GM12878 (cell line): ENCODE data around the gene INO80B. TPM values are rescaled to one million over a fixed set of nuclear protein-coding genes. Genes with fewer than 3 reads are reported as not detected.
A peak's percentile ranks its signal among the peaks of the same experiment; 100 is the strongest.

Source experiments
- ATF7 ChIP-seq: fragments of 450-650 bp; IDR thresholded peaks from 2 replicates; pipeline ENCODE4 v1.6.1; 2016; ENCODE audit warnings: low read depth, mild to moderate bottlenecking
- BCLAF1 ChIP-seq: fragments of 450-650 bp; IDR thresholded peaks from 2 replicates; pipeline ENCODE4 v1.6.1; 2017; ENCODE audit warnings: antibody characterized with exemption, mild to moderate bottlenecking, moderate library complexity
- BHLHE40 ChIP-seq, 2 experiments: fragments of 450-650 bp in 1 of 2; IDR thresholded peaks; 2 replicates each; pipeline ENCODE4 v1.6.1; 2011 to 2017; ENCODE audit warnings: low read depth in 2 of 2, borderline replicate concordance in 1 of 2, improper control_type of control experiment in 1 of 2, low read length in 1 of 2, mild to moderate bottlenecking in 1 of 2
- CBX5 ChIP-seq: sonication (generic); IDR thresholded peaks from 2 replicates; pipeline ENCODE4 v1.6.1; 2016; ENCODE audit warnings: low read depth, moderate library complexity, mild to moderate bottlenecking, inconsistent platforms
- CHD4 ChIP-seq: fragments of 200-600 bp; sonication (generic); IDR thresholded peaks from 2 replicates; pipeline ENCODE4 v1.6.1; 2016; ENCODE audit warnings: mild to moderate bottlenecking
- E2F4 ChIP-seq: IDR thresholded peaks from 2 replicates; pipeline ENCODE4 v1.6.1; 2012; ENCODE audit warnings: low read depth, low read length, improper control_type of control experiment
- EGR1 ChIP-seq, 2 experiments: IDR thresholded peaks; 1 replicate in 1 of 2; 2 replicates in 1 of 2; pipeline ENCODE4 v1.6.1; 2011 to 2012; ENCODE audit warnings: low read depth in 2 of 2, low read length in 2 of 2, borderline replicate concordance in 1 of 2, mild to moderate bottlenecking in 1 of 2, moderate library complexity in 1 of 2
- EP300 ChIP-seq, 2 experiments: fragments of 150-350 bp in 1 of 2; IDR thresholded peaks; 2 replicates each; pipeline ENCODE4 v1.6.1; 2011 to 2012; ENCODE audit warnings: low read depth in 2 of 2, low read length in 2 of 2, borderline replicate concordance in 1 of 2, improper control_type of control experiment in 1 of 2, inconsistent platforms in 1 of 2; ENCODE audit not compliant: control insufficient read depth in 1 of 2
- HCFC1 ChIP-seq: fragments of 150-350 bp; IDR thresholded peaks from 2 replicates; pipeline ENCODE4 v1.6.1; 2014; ENCODE audit warnings: low read length
- JUND ChIP-seq: IDR thresholded peaks from 2 replicates; pipeline ENCODE4 v1.6.1; 2012; ENCODE audit warnings: low read depth, mild to moderate bottlenecking, low read length, improper control_type of control experiment, moderate library complexity
- KDM1A ChIP-seq: fragments of 200-600 bp; sonication (generic); IDR thresholded peaks from 2 replicates; pipeline ENCODE4 v1.6.1; 2016; ENCODE audit warnings: borderline replicate concordance
- NFXL1 ChIP-seq: fragments of 450-650 bp; IDR thresholded peaks from 2 replicates; pipeline ENCODE4 v1.6.1; 2017; ENCODE audit warnings: antibody characterized with exemption, mild to moderate bottlenecking, borderline replicate concordance
- PML ChIP-seq: IDR thresholded peaks from 2 replicates; pipeline ENCODE4 v1.6.1; 2012; ENCODE audit warnings: low read length, inconsistent platforms
- POLR2A ChIP-seq: IDR thresholded peaks from 2 replicates; pipeline ENCODE4 v1.6.1; 2011; ENCODE audit warnings: low read depth, mild to moderate bottlenecking, low read length
- POLR2AphosphoS2 ChIP-seq: IDR thresholded peaks from 2 replicates; pipeline ENCODE4 v1.6.1; 2011; ENCODE audit warnings: low read depth, mild to moderate bottlenecking, low read length, improper control_type of control experiment, moderate library complexity
- RCOR1 ChIP-seq: conservative IDR thresholded peaks from 2 replicates; pipeline ENCODE4 v1.6.1; 2012; ENCODE audit warnings: low read depth, low read length, improper control_type of control experiment
- SMARCA5 ChIP-seq: fragments of 450-650 bp; IDR thresholded peaks from 2 replicates; pipeline ENCODE4 v1.6.1; 2017; ENCODE audit warnings: mild to moderate bottlenecking
- SMC3 ChIP-seq: IDR thresholded peaks from 2 replicates; pipeline ENCODE4 v1.6.1; 2011; ENCODE audit warnings: low read length, improper control_type of control experiment, borderline replicate concordance
- SREBF1 ChIP-seq: IDR thresholded peaks from 2 replicates; pipeline ENCODE4 v1.6.1; 2012; ENCODE audit warnings: mild to moderate bottlenecking, low read length
- STAT3 ChIP-seq: IDR thresholded peaks from 2 replicates; pipeline ENCODE4 v1.6.1; 2011; ENCODE audit warnings: low read depth, low read length, improper control_type of control experiment
- TAF1 ChIP-seq: IDR thresholded peaks from 2 replicates; pipeline ENCODE4 v1.6.1; 2011; ENCODE audit warnings: mild to moderate bottlenecking, low read depth, low read length, borderline replicate concordance
- TCF3 ChIP-seq: IDR thresholded peaks from 2 replicates; pipeline ENCODE4 v1.6.1; 2012; ENCODE audit warnings: low read depth, mild to moderate bottlenecking, low read length, borderline replicate concordance; ENCODE audit not compliant: insufficient read depth
- ZBTB11 ChIP-seq: fragments of 450-650 bp; formaldehyde crosslinking; IDR thresholded peaks from 2 replicates; pipeline ENCODE4 v1.5.0; 2022; ENCODE audit warnings: mild to moderate bottlenecking, missing genetic modification characterization
- ZNF384 ChIP-seq: IDR thresholded peaks from 2 replicates; pipeline ENCODE4 v1.6.1; 2012; ENCODE audit warnings: low read depth, mild to moderate bottlenecking, low read length, improper control_type of control experiment, borderline replicate concordance
- ZNF622 ChIP-seq: fragments of 450-650 bp; IDR thresholded peaks from 2 replicates; pipeline ENCODE4 v1.6.1; 2017; ENCODE audit warnings: mild to moderate bottlenecking, inconsistent platforms
- polyA plus RNA-seq, 11 experiments: library from polyadenylated mRNA; depleted of rRNA in 4 of 11; unstranded in 6 of 11; stranded (reverse) in 5 of 11; fragments of >200 nt; fragmentation: Nextera tagmentation in 4 of 11; fragmentation: Illumina TruSeq in 1 of 11; extraction: Ambion mirVana in 4 of 11; extraction: Trizol in 1 of 11; gene quantifications; 1 replicate in 1 of 11; 2 replicates in 10 of 11; pipeline versions ENCODE4 v1.2.1 to v1.2.3, GENCODE V29; 2011 to 2016; ENCODE audit warnings: inconsistent platforms in 2 of 11, missing spikeins in 2 of 11, low read depth in 1 of 11
- total RNA-seq, 4 experiments: library from RNA; depleted of rRNA in 3 of 4; stranded (reverse); fragments of >200 nt in 3 of 4; fragmentation: Illumina TruSeq in 1 of 4; extraction: Trizol in 1 of 4; gene quantifications; 2 replicates each; pipeline versions ENCODE4 v1.2.1 to v1.2.3, GENCODE V29; 2013 to 2021

INO80B gene
- total and polyA plus RNA-seq, 10 of the 15 experiments (the other 5 are each of a cell fraction or from before 2014, with no cell fraction given), result 1.3 to 26.7 (median 11.1) TPM

GRCh38 chr2:74457549-74458131 is 2.8 kb downstream of the INO80B start (continued):
- TF ChIP-seq ZBTB11 (CRISPR knock-in tag) (peak; percentile 58), RCOR1 (no peak), HCFC1 (no peak), NFXL1 (no peak), SMC3 (no peak), PML (0 out of 2 replicates have a peak, but pooled peaks have one; percentile 50), TAF1 (0 out of 2 replicates have a peak, but pooled peaks have one; percentile 32), CBX5 (0 out of 2 replicates have a peak, but pooled peaks have one; percentile 18), ZNF622 (no peak), EGR1 (IDR thresholded peaks at IDR 0.05; ENCODE audit: borderline replicate concordance in 1 of 2, low read depth in 2 of 2, low read length in 2 of 2) (peak in 1 of 2 experiments; percentile 42; a peak in 1 of 3 replicates), KDM1A (no peak), SMARCA5 (peak; percentile 88; the same call in 1 of the 2 replicates), POLR2A (peak; percentile 91), POLR2AphosphoS2 (no peak), TCF3 (peak; percentile 90), ZNF384 (no peak), SREBF1 (no peak), E2F4 (no peak), BCLAF1 (no peak), CHD4 (no peak), STAT3 (no peak), ATF7 (peak; percentile 76; the same call in 1 of the 2 replicates), BHLHE40 (IDR thresholded peaks at IDR 0.05; ENCODE audit: borderline replicate concordance in 1 of 2, low read depth in 2 of 2, low read length in 1 of 2) (peak; percentile 13 to 16; a peak in 1 of 4 replicates), JUND (no peak), EP300 (IDR thresholded peaks at IDR 0.05; ENCODE audit: borderline replicate concordance in 1 of 2, control insufficient read depth in 1 of 2, low read depth in 2 of 2, low read length in 2 of 2) (0 out of 4 replicates have a peak, but pooled peaks of 1 of the 2 experiments have one; percentile 27)
